Chondrocyte (in vitro differentiated cells): Measurements from ENCODE around the gene TREML2. TPM values are rescaled to one million over a fixed set of nuclear protein-coding genes. Genes with fewer than 3 reads are reported as not detected.
"Not testable (repeated sequence)": the region's sequence is repeated elsewhere in the genome, so short reads cannot be mapped to it uniquely, and the experiment has no call there.

Source experiments
- DNase-seq: peaks from one replicate; pipeline ENCODE4 v3.0.0; 2021; ENCODE audit warnings: mixed read lengths, low spot score
- H3K27ac Mint-ChIP-seq: one replicate; pipeline ENCODE4 v1.8.0; 2021; ENCODE audit warnings: mild to moderate bottlenecking, moderate library complexity, mixed read lengths; ENCODE audit not compliant: unreplicated experiment
- H3K27me3 Mint-ChIP-seq: 2 replicates; pipeline ENCODE4 v1.8.0; 2021; ENCODE audit warnings: low read depth, mixed read lengths
- H3K36me3 Mint-ChIP-seq: 2 replicates; pipeline ENCODE4 v1.8.0; 2021; ENCODE audit warnings: low read depth, mixed read lengths
- H3K4me1 Mint-ChIP-seq: 2 replicates; pipeline ENCODE4 v1.8.0; 2021; ENCODE audit warnings: low read depth, mild to moderate bottlenecking, mixed read lengths
- H3K4me3 Mint-ChIP-seq: one replicate; pipeline ENCODE4 v1.8.0; 2021; ENCODE audit warnings: mild to moderate bottlenecking, moderate library complexity, mixed read lengths; ENCODE audit not compliant: unreplicated experiment
- H3K9me3 Mint-ChIP-seq: 2 replicates; pipeline ENCODE4 v1.8.0; 2021; ENCODE audit warnings: low read depth, mixed read lengths
- CTCF ChIP-seq: fragments of 200-600 bp; sonication (generic); IDR thresholded peaks from 2 replicates; pipeline ENCODE4 v1.5.0; 2021; ENCODE audit warnings: antibody characterized with exemption, mild to moderate bottlenecking, moderate library complexity
- long read RNA-seq: library from polyadenylated mRNA; stranded (forward); transcript quantifications from one replicate; pipeline ENCODE4 v2.0.0, GENCODE V29; 2021
- total RNA-seq: library from RNA; stranded (reverse); gene quantifications from 3 replicates; pipeline ENCODE4 v1.2.1, GENCODE V29; 2021

Gene TREML2
- not detected in 3 replicates for total RNA-seq
- long read RNA-seq: 0 reads

DNA sequence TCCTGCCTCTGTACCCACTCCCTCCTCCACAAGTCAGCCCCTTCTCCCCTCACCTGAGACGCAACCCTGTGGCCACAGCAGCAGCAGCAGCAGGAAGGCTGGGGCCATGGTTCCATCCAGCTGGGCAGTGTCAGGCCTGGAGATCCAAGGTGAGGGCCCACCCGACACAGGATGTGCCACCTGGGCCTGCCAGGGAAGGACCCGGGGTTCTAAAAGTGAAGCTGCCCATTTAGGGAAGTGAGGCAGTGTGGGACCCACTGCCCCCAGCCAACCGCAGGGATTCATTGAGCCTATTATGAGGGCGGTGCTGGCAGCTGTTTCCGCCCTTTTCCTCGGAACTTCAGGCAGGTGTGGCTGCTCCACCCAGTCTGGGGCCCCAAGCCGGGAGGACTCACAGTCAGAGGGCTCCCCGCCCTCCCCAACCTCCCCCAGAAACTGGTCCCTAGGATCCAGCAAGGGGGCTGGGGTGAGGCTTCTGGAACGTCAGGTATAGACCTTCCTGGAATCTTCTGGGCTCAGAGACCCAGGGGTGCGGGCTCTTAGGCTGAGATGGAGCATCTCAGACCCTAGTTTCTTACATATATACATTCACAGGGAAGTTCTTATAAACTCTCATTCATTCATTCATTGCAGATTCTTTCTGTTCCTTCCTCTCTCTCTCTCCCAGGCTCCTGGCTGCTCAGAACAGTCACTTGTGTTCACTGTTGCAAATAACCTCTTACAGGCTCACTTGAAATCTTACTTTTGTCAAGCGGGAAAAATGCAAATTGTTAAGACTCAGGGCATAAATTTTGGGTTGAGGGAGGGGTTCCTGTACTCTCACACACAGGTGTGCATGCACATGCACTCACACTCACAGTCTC, at the start of gene TREML2:
TSS of gene TREML2 (minus strand) at position 249 of the 863 bp plus-strand sequence. CDS start at position 108, 141 bp downstream.
- Mint-ChIP-seq H3K4me3 (no peak within 1 kb of the TSS), H3K27me3 (peaks cover 22% of the 10 kb centered on the region), H3K4me1 (peaks cover 8% of the 10 kb centered on the region), H3K9me3 (no peaks in the 10 kb centered on the region), H3K27ac (peak within 1 kb of the TSS; percentile 70), H3K36me3 (no peaks in the 10 kb centered on the region)
- TF ChIP-seq CTCF: no peak
- no peak for DNase-seq

GRCh38 chr6:41247882-41248705, 47.1 kb upstream of the TREML2 start:
- peaks cover 7% of the 10 kb centered on the region for H3K9me3 Mint-ChIP-seq
- H3K4me1 Mint-ChIP-seq: no peaks in the 10 kb centered on the region
- TF ChIP-seq CTCF: no peak
- H3K27me3 Mint-ChIP-seq: peaks cover 45% of the 10 kb centered on the region
- H3K36me3 Mint-ChIP-seq: no peaks in the 10 kb centered on the region
- no peak overlapping the region for H3K27ac Mint-ChIP-seq
- H3K4me3 Mint-ChIP-seq: no peak overlapping the region
- DNase-seq: no peak

DNA sequence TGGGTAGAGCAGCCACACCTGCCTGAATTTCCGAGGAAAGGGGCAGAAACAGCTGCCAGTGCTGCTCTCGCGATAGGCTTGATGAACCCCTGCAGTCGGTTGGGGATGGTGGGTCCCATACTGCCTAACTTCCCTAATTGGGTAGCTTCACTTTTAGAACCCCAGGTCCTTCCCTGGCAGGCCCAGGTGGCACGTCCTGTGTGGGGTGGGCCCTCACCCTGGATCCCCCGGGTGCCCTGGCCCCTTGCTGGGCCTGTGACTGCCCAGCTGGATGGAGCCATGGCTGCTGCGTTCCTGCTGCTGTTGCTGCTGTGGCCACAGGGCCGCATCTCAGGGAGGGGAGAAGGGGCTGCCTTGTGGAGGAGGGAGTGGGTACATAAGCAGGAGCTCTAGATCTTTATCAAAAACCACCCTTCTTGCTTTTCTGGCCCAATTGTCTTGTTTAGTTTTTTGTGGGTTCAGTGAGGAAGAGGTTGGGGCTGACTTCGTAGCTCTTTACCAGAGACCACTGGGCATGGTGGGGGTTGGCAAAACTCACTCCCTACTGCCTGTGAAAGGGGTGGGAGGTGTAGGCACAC, 46.4 kb upstream of the TREML2 start:
- Mint-ChIP-seq H3K36me3 (no peaks in the 10 kb centered on the region), H3K27me3 (peaks cover 47% of the 10 kb centered on the region), H3K9me3 (peaks cover 7% of the 10 kb centered on the region), H3K4me1 (no peaks in the 10 kb centered on the region), H3K27ac (no peak overlapping the region), H3K4me3 (no peak overlapping the region)
- DNase-seq: no peak
- no peak for TF ChIP-seq CTCF

DNA sequence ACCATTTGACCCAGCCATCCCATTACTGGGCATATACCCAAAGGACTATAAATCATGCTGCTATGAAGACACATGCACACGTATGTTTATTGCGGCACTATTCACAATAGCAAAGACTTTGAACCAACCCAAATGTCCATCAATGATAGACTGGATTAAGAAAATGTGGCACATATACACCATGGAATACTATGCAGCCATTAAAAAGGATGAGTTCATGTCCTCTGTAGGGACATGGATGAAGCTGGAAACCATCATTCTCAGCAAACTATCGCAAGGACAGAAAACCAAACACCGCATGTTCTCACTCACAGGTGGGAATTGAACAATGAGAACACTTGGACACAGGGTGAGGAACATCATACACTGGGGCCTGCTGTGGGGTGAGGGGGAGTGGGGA, 45.6 kb upstream of the TREML2 start:
- H3K36me3 Mint-ChIP-seq, H3K27ac Mint-ChIP-seq: not testable (repeated sequence)
- H3K27me3 Mint-ChIP-seq: peaks cover 48% of the 10 kb centered on the region

DNA sequence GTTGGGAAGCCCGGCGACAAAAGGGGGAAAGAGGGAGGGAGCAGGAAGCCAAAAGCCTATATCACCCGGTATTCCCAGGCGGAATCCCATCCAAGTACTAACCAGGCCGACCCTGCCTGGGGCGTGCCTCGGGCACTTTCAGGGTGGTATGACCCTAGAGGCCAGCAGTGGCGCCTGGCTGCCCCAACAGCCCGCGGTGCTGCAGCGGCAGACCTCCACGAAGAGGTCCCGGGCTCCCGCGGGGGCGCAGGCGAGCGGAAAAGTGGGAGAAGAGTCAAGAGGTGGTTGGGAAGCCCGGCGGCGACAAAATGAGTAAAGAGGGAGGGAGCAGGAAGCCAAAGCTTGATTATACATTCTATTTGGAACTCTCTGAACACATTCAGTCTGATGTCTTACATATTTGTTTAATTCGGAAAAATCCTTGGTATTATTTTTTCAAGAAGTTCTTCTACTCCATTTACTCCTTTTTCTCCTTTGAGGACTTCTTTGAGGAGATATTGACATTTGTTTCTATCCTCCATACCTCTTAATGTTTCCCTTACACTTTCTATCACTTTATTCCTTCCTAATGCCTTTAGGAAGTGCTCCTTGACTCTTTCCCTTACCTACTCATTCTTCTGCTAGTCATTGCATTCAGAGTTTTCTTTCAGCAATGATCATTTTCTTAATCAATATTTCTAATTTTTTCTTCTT, 38.7 kb upstream of the TREML2 start:
- no peak overlapping the region for H3K27ac Mint-ChIP-seq
- peaks cover 12% of the 10 kb centered on the region for H3K4me1 Mint-ChIP-seq
- no peak for TF ChIP-seq CTCF
- H3K27me3 Mint-ChIP-seq: peaks cover 61% of the 10 kb centered on the region
- no peaks in the 10 kb centered on the region for H3K9me3 Mint-ChIP-seq
- H3K4me3 Mint-ChIP-seq: no peak overlapping the region
- H3K36me3 Mint-ChIP-seq: no peaks in the 10 kb centered on the region
- no peak for DNase-seq

More for the DNA sequence above, 45.6 kb upstream of the TREML2 start:
- H3K9me3 Mint-ChIP-seq, DNase-seq, H3K4me1 Mint-ChIP-seq, H3K4me3 Mint-ChIP-seq: not testable (repeated sequence)
